Testis (tissue), 2 donors: ENCODE data around the gene C11orf65.

Experiments
- POLR2A ChIP-seq: fragments of 450-650 bp; IDR thresholded peaks from one replicate; pipeline ENCODE4 v1.6.1; 2017; ENCODE audit warnings: antibody characterized with exemption, mild to moderate bottlenecking, moderate library complexity
- TF ChIP-seq, protein P1 (sequence below), 3 experiments: fragments of 450-650 bp in 2 of 3; fragments of 200-600 bp in 1 of 3; sonication (generic) in 1 of 3; IDR thresholded peaks; one replicate each; pipeline ENCODE4 v1.5.1; 2016 to 2019; ENCODE audit warnings: antibody characterized with exemption in 3 of 3, mild to moderate bottlenecking in 2 of 3, moderate library complexity in 1 of 3

DNA sequence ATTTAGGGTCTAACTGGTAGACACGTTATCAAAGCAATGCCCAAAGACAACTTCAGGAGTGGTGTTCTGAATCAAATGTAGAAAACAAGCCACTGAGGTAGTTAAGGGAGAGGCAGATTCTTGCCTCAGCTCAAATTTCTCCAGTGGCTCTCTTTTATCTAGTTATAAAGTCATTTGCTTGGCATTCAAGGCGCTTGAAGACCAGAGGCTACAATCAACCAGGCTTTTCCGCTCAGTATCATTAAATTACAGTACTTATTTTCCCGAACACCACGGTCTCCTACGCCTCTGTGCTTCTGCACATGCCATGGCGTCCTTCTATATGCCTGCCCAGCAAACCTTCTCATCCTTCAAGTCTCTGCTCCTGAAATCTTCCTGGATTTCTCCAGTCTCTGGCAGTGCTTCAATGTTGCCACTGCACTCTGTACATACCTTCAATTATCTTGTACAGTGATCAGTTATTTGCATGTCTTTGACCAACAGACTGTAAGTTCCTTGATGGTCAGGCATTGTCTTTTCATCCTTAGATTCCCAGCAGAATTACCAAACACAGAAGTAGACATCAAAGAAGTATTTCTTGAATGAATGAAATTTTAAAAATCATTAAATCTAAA is 29.4 kb upstream of the C11orf65 start:
- TF ChIP-seq, protein P1, sequence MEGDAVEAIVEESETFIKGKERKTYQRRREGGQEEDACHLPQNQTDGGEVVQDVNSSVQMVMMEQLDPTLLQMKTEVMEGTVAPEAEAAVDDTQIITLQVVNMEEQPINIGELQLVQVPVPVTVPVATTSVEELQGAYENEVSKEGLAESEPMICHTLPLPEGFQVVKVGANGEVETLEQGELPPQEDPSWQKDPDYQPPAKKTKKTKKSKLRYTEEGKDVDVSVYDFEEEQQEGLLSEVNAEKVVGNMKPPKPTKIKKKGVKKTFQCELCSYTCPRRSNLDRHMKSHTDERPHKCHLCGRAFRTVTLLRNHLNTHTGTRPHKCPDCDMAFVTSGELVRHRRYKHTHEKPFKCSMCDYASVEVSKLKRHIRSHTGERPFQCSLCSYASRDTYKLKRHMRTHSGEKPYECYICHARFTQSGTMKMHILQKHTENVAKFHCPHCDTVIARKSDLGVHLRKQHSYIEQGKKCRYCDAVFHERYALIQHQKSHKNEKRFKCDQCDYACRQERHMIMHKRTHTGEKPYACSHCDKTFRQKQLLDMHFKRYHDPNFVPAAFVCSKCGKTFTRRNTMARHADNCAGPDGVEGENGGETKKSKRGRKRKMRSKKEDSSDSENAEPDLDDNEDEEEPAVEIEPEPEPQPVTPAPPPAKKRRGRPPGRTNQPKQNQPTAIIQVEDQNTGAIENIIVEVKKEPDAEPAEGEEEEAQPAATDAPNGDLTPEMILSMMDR (IDR thresholded peaks at IDR 0.05) = no peak
- no peak for TF ChIP-seq POLR2A
